Stomach (tissue), 9 donors: Measurements from ENCODE around the gene PRR5L. TPM values are rescaled to one million over a fixed set of nuclear protein-coding genes. Genes with fewer than 3 reads are reported as not detected.

ENCODE experiments used
- DNase-seq, 2 donors: peaks; one replicate each; pipeline versions ENCODE4 v3.0.0 to v3.0.0-alpha.2; 2013 to 2019
- H3K27ac ChIP-seq, 5 donors: fragments of 200-600 bp in 4 of 5; sonication (generic) in 4 of 5; one replicate each; pipeline ENCODE4 v1.5.1; 2013 to 2019; ENCODE audit warnings: mild to moderate bottlenecking in 1 of 5, moderate library complexity in 1 of 5
- H3K27me3 ChIP-seq, 3 donors: fragments of 200-600 bp; sonication (generic); one replicate each; pipeline ENCODE4 v1.5.1; 2017 to 2019; ENCODE audit warnings: mixed run types in 1 of 3
- H3K36me3 ChIP-seq, 4 donors: fragments of 200-600 bp; sonication (generic); 1 replicate in 3 of 4; 2 replicates in 1 of 4; pipeline ENCODE4 v1.5.1; 2016 to 2019
- H3K4me1 ChIP-seq, 4 donors: fragments of 200-600 bp; sonication (generic); one replicate each; pipeline ENCODE4 v1.5.1; 2016 to 2019
- H3K4me3 ChIP-seq, 4 donors: fragments of 200-600 bp; sonication (generic) in 3 of 4; one replicate each; pipeline ENCODE4 v1.5.1; 2016 to 2019; ENCODE audit warnings: mild to moderate bottlenecking in 1 of 4
- H3K9me3 ChIP-seq, 4 donors: fragments of 200-600 bp; sonication (generic); one replicate each; pipeline ENCODE4 v1.5.1; 2016 to 2019
- CTCF ChIP-seq, 7 experiments: fragments of 450-650 bp in 4 of 7; fragments of 200-600 bp in 3 of 7; sonication (generic) in 3 of 7; IDR thresholded peaks; one replicate each; pipeline ENCODE4 v1.5.1; 2016 to 2019; ENCODE audit warnings: antibody characterized with exemption in 7 of 7, control low read depth in 2 of 7, mild to moderate bottlenecking in 1 of 7
- EP300 ChIP-seq: sonication (generic); formaldehyde crosslinking; IDR thresholded peaks from one replicate; pipeline ENCODE4 v1.6.1; 2017; ENCODE audit warnings: antibody characterized with exemption
- POLR2A ChIP-seq, 4 donors: fragments of 450-650 bp; IDR thresholded peaks; one replicate each; pipeline ENCODE4 v1.6.1; 2016; ENCODE audit warnings: antibody characterized with exemption in 4 of 4, control low read depth in 2 of 4, mild to moderate bottlenecking in 1 of 4, moderate library complexity in 1 of 4
- POLR2AphosphoS5 ChIP-seq, 3 donors: sonication (generic); formaldehyde crosslinking; IDR thresholded peaks; one replicate each; pipeline ENCODE4 v1.6.1; 2016; ENCODE audit warnings: antibody characterized with exemption in 3 of 3
- WGBS, 5 donors: extraction: QIAGEN DNeasy Blood & Tissue Kit in 3 of 5; methylation state at CpG; one replicate each; pipeline versions ENCODE4 v1.1.5 to v1.1.7; 2013 to 2018; 5-methylcytosine and 5-hydroxymethylcytosine counted together
- intact Hi-C: fragments of 100-400 bp; cut with DNase I; formaldehyde crosslinking; loops from one replicate; pipeline ENCODE4 v1.15.1; 2023; ENCODE audit warnings: low total_unique reads
- polyA plus RNA-seq, 3 donors: library from polyadenylated mRNA; stranded (reverse); fragments of 200-250 nt; gene quantifications; one replicate each; pipeline ENCODE4 v1.2.3, GENCODE V29; 2013
- total RNA-seq, 5 donors: library from RNA; depleted of rRNA; stranded (reverse); fragments of >200 nt; gene quantifications; one replicate each; pipeline versions ENCODE4 v1.1.0 to v1.2.3, GENCODE V29; 2014 to 2016
- donor health status: healthy with polysubstance abuse.
- donor health status: Bipolar disorder and iron deficiency.
- donor health status: healthy.

The PRR5L gene
- total and polyA plus RNA-seq, 8 donors, result 1.4 to 274 (median 2.4) TPM; not detected in 1

DNA sequence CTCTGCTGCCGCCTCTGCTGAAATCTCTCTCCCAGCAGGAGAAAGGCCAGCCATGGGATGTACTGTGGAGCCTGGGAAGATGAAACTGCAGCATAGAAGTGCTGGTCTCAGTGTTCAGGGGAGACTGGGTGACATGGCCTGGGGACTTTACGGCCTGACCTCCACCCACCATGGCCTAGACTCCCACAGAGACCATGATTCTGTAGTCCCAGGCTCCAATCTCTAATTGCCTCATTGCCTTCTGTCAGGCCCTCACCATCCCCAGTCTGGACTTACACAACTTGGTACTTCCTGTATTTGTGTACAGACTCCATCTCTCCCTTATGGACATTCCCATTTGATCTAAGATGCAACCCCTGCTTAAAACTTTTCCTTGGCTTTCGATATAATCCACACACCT, 170.9 kb downstream of the PRR5L start:
- no peak overlapping the region for H3K4me3 ChIP-seq
- 91 to 96% (median 95%) methylated on average over 3 of the region's 3 CpGs for WGBS, 5 donors
- no peaks in the 10 kb centered on the region for H3K27me3 ChIP-seq
- H3K9me3 ChIP-seq, result no peaks in the 10 kb centered on the region
- no peak for DNase-seq
- H3K27ac ChIP-seq, result no peak overlapping the region
- H3K4me1 ChIP-seq, result peaks cover 0 to 6% (median 3%) of the 10 kb centered on the region in 4 donors
- TF ChIP-seq POLR2AphosphoS5 (IDR thresholded peaks at IDR 0.05) (no peak), POLR2A (IDR thresholded peaks at IDR 0.05) (no peak), CTCF (IDR thresholded peaks at IDR 0.05) (no peak), EP300 (no peak)
- H3K36me3 ChIP-seq, result peaks cover 0 to 12% (median 10%) of the 10 kb centered on the region in 4 donors
- intact Hi-C loops, result no loop called here

DNA sequence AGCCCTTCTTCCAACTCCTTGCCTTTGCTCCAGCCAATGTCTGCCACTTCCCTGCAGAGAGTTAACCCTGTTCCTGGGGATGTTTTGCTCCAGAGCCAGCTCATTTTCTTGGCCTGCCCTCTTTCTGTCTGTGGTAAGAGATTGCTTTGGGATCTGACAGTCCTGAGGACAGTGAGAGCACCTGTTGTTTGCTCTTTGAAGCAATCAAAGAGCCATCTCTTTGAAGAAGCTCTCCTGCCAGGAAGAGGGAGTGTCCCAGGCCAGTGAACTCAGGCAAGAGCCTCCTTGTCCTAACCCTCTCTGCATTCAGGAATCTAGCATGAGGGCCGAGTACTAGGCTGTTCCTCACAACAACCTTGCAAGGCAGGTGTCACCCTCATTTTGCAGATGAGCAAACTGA, 171.8 kb downstream of the PRR5L start:
- no peak overlapping the region for H3K27ac ChIP-seq
- TF ChIP-seq POLR2AphosphoS5 (IDR thresholded peaks at IDR 0.05), result no peak
- TF ChIP-seq CTCF (IDR thresholded peaks at IDR 0.05), result no peak
- H3K36me3 ChIP-seq, result peaks cover 0 to 4% (median 2%) of the 10 kb centered on the region in 4 donors
- intact Hi-C loops, result no loop called here
- no peaks in the 10 kb centered on the region for H3K27me3 ChIP-seq
- H3K4me3 ChIP-seq, result no peak overlapping the region
- WGBS, 5 donors, result 73 to 89% (median 78%) methylated on average over 1 of the region's 1 CpG
- H3K9me3 ChIP-seq, result no peaks in the 10 kb centered on the region
- no peak for DNase-seq
- H3K4me1 ChIP-seq, result peaks cover 0 to 6% (median 3%) of the 10 kb centered on the region in 4 donors

- intact Hi-C loops, result no loop called here
- Histone ChIP-seq H3K4me1 (peaks cover 0 to 6% (median 3%) of the 10 kb centered on the region in 4 donors), H3K4me3 (no peak overlapping the region), H3K9me3 (no peaks in the 10 kb centered on the region), H3K27ac (no peak overlapping the region), H3K27me3 (no peaks in the 10 kb centered on the region), H3K36me3 (no peaks in the 10 kb centered on the region)
- TF ChIP-seq POLR2A (IDR thresholded peaks at IDR 0.05) (no peak), POLR2AphosphoS5 (IDR thresholded peaks at IDR 0.05) (no peak), EP300 (no peak), CTCF (IDR thresholded peaks at IDR 0.05) (no peak)
- 47 to 59% (median 56%) methylated on average over 2 of the region's 2 CpGs for WGBS, 5 donors
- no peak for DNase-seq
Measured at GRCh38 chr11:36469063-36469462, 173.0 kb downstream of the PRR5L start.

GRCh38 chr11:36469881-36470802, 174.1 kb downstream of the PRR5L start:
- intact Hi-C loops, result loop anchor here (10.0 kb wide), 1 partner anchor 165 kb away; no protein-coding TSS in a partner anchor
- no peak overlapping the region for H3K4me3 ChIP-seq
- TF ChIP-seq CTCF (IDR thresholded peaks at IDR 0.05) (no peak), POLR2A (IDR thresholded peaks at IDR 0.05) (no peak), POLR2AphosphoS5 (IDR thresholded peaks at IDR 0.05) (no peak), EP300 (no peak)
- no peaks in the 10 kb centered on the region for H3K27me3 ChIP-seq
- 30 to 45% (median 40%) methylated on average over 5 of the region's 5 CpGs for WGBS, 5 donors
- H3K36me3 ChIP-seq, result no peaks in the 10 kb centered on the region
- no peaks in the 10 kb centered on the region for H3K9me3 ChIP-seq
- no peak overlapping the region for H3K27ac ChIP-seq
- DNase-seq, result no peak
- H3K4me1 ChIP-seq, result peaks cover 0 to 6% (median 3%) of the 10 kb centered on the region in 4 donors
